PC-3 (cell line): ENCODE results near the gene CARD19.

Experiments used
- EZH2phosphoT487 ChIP-seq: fragments of 300-600 bp; sonication (generic); IDR thresholded peaks from 2 replicates; pipeline ENCODE4 v1.6.1; 2018; ENCODE audit warnings: mild to moderate bottlenecking, antibody characterized with exemption, low read length, borderline replicate concordance
- TF ChIP-seq, protein P1 (sequence below): fragments of 300-600 bp; sonication (generic); conservative IDR thresholded peaks from 2 replicates; pipeline ENCODE4 v1.5.1; 2017; ENCODE audit warnings: antibody characterized with exemption, low read depth, mild to moderate bottlenecking, low read length

- TF ChIP-seq, protein P1, sequence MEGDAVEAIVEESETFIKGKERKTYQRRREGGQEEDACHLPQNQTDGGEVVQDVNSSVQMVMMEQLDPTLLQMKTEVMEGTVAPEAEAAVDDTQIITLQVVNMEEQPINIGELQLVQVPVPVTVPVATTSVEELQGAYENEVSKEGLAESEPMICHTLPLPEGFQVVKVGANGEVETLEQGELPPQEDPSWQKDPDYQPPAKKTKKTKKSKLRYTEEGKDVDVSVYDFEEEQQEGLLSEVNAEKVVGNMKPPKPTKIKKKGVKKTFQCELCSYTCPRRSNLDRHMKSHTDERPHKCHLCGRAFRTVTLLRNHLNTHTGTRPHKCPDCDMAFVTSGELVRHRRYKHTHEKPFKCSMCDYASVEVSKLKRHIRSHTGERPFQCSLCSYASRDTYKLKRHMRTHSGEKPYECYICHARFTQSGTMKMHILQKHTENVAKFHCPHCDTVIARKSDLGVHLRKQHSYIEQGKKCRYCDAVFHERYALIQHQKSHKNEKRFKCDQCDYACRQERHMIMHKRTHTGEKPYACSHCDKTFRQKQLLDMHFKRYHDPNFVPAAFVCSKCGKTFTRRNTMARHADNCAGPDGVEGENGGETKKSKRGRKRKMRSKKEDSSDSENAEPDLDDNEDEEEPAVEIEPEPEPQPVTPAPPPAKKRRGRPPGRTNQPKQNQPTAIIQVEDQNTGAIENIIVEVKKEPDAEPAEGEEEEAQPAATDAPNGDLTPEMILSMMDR = no peak
- no peak for TF ChIP-seq EZH2phosphoT487
These were observed 9.6 kb downstream of the CARD19 start for GRCh38 chr9:93105620-93106019.
